Activated CD8-positive, alpha-beta memory T cell treated with anti-CD3 and anti-CD28 coated beads for 48 hours (primary cell): ENCODE results near the gene KDM8.
"Not testable (repeated sequence)": the region's sequence is repeated elsewhere in the genome, so short reads cannot be mapped to it uniquely, and the experiment has no call there.

ENCODE experiments used
- DNase-seq, 3 experiments: peaks; one replicate each; pipeline ENCODE4 v3.0.0-alpha.2; 2020; ENCODE audit warnings: low read depth in 2 of 3, low spot score in 2 of 3

KDM8 gene

DNA sequence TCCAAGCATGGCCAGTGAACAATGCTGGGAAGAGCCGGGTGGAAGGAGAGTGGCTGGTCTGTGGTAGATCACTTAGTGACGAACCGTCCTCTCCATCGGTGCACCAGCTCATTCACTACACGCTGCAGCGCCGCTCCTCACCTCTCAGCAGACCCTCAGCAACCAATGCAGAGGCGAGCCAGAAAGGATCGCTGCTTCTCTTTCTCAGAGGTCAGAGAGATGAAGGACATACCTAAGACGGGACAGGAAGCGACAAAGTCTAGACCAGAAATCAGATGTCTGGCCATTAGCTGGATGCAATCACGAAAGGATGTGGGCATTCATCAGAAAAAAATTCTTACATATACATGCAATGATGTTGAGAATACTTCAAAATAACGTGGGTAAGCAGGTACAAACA lies 38.3 kb downstream of the KDM8 start:
- no peak for DNase-seq

DNA sequence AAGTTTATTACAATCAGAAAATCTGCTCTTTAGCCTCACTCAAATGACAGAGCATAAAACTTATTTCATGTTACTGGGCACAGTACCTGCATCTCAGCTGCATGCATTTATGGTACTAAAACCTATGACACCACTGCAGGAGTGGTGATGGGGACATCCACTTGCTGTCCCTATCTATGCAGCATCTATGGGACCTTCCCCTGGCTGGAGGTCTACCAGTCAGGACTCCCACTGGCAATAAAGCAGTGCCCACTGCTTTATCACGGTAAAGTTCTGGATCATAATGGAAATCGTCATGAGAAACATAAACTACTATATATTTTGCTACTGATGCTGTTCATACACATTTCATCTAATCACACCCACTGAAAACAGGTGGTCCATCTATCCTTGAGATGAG lies 39.1 kb downstream of the KDM8 start:
- DNase-seq, result no peak

DNA sequence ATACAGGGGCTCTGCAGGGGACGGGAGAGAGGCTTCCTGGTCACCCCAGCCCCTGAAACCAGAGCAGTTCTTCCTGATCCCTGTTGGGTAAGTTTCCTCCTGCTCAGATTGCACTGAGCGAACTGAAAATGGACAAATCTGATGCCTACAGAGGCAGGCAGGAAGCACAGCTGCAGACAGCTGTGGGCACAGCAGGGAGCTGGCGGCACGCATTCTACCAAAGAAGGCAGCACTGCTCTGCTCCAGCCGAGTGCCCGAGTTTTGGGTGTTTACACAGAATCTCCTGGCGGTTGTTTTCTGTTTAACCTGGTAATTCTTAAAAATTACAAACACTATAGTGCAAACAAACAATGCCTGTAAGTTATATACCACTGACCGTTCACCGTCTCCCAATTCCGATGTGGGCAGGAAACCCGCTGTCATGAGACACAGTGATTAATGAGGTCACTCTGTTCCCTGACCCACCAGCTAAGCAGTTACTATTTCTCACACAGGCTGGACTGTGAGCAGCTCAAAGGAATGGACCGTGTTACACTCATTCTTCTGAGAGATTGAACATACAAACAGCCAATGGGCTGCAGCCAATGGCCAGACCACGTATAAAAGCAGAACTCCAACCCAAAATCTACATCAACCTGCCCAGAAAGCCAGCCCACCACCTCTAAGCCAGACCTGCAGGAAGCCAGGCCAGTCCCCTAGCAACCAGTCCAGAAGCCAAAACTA lies 39.7 kb downstream of the KDM8 start:
- no peak for DNase-seq

DNA sequence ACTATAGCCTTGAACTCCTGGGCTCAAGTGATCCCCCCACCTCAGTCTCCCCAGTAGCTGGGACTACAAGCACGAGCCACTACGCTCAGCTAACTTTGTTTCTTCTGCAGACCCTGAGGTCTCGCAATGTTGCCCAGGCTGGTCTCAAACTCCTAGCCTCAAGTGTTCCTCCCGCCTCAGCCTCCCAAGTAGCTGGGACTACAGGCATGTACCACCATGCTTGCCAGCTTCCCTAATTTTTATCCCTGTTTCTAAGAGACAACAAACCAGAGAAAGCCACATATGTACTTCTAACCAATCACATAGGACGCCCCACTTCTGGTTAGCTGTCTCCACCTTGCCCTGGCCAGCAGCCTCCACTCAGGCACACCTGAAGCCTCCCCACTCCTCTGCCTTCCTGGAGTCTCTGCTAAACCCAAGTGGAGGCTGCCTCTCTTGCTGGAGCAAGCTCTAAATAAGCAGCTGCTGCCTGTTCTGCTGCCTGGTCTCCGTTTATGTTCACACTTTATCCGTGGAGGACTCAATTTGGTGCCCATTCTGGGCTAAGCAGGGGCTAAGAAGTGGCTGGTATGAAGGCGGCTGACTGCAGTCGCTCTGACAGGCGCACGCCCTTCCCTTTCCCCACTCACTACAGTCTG lies 40.5 kb downstream of the KDM8 start:
- DNase-seq, result no peak

DNA sequence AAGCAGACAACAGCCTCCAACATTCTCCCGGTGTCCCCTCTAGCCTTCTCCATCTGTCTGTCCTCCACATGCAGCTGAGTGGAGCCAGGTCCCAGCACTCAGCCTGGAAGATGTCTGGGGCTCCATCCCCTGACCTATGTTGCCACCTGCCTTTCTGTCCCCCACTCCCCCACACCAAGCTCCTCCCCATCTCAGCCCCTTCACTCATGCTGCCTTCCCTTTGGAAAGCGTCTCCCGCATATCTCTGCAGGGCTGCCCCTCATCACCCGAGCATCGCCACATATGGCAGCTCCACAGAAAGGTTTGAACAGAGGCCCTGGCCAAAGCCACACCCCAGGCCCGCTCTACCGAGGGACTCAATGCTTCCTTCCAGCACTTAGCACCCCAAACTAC lies 41.0 kb downstream of the KDM8 start:
- DNase-seq, result no peak

DNA sequence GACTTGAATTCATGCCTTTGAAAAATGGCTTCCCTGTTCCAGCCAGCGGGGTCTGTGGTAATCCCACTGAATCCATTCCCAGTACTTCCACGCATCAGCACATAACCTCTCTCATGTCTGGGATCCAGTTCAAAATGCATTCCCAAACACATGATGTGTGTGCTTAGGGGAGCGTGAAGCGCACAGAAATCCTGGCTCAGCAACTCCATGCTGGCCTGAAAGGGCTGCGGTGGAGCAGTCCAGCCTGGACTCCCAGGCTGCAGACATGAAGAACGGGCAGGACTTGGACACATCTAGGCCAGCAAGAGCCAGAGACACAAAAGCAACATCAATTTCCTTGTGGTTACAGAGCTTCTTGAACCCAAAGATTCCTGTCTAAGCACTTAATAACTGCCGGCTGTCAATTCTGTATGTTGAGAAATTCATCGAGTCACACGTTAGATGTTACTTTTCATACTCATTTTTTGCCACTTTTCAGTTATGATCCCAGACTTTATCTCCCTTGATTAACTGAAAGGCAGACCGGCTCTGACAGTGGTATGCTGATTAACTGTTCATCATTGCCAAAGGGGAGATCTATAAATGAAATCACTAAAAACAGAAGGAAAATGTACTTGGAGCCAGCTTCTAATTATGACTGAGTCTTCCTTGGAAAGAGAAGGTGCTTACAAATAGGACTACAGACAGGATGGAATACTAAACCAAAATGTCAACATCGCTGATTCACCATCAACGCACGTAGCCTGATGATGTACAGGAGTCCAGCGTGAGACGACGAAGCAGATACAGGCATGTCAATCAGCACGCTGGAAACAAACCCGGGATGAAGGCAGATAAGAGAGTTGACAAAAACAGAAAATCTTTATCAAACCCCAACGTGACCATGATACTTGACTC lies 42.2 kb downstream of the KDM8 start:
- no peak for DNase-seq

DNA sequence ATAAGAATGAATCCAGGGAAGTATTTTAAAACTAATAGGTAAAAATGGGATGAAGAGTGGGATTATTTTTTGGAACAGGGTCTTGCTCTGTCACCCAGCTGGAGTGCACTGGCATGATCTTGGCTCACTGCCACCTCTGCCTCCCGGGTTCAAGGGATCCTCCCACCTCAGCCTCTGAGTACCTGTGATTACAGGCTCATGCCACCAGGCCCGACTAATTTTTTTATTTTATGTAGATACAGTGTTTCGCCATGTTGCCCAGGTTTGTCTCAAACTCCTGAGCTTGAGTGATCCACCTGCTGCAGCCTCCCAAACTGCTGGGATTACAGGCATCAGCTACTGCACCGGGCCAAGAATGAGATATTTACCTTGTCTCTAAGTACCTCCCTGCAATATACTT lies 43.1 kb downstream of the KDM8 start:
- DNase-seq, result no peak

DNA sequence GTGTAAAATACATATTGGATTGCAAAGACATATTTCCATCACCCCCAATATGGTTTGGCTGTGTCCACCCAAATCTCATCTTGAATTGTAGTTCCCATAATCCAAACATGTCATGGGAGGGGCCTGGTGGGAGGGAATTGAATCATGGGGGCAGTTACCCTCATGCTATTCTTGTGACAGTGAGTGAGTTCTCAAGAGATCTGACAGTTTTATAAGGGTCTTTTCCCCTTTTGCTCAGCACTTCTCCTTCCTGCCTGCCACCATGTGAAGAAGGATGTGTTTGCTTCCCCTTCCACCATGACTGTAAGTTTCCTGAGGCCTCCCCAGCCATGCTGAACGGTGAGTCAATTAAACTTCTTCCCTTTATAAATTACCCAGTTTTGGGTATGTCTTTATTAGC lies 43.8 kb downstream of the KDM8 start:
- not testable (repeated sequence) for DNase-seq

DNA sequence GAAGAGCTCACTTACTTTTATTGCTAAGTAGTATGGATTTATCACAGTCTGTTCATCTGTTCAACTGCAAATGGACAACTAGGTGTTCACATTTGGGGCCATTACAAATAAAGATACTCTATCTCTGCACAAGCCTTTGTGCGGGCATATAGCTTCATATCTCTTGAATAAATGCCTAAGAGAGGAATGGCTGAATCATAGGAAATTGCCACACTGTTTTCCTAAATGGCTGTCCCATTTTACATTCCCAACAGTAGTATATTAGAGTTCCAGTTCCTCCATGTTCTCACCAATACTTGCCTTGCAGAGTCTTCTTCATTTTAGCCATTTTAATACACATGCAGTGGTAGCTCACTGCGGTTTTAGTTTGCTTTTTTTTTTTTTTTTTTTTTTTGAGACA lies 44.7 kb downstream of the KDM8 start:
- DNase-seq, result no peak

DNA sequence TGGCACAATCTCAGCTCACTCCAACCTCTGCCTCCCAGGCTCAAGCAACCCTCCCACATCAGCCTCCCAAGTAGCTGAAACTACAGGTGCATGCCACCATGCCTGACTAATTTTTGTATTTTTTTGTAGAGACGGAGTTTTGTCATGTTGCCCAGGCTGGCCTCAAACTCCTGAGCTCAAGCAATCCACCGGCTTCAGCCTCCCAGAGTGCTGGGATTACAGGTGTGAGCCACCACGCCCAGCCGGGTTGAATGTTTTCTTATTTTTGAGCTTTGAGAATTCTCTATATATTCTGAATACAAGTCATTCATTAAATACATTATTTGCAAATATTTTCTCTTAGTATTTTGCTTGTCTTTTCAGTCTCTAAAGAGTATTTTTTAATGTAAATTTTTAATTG lies 45.6 kb downstream of the KDM8 start:
- not testable (repeated sequence) for DNase-seq

DNA sequence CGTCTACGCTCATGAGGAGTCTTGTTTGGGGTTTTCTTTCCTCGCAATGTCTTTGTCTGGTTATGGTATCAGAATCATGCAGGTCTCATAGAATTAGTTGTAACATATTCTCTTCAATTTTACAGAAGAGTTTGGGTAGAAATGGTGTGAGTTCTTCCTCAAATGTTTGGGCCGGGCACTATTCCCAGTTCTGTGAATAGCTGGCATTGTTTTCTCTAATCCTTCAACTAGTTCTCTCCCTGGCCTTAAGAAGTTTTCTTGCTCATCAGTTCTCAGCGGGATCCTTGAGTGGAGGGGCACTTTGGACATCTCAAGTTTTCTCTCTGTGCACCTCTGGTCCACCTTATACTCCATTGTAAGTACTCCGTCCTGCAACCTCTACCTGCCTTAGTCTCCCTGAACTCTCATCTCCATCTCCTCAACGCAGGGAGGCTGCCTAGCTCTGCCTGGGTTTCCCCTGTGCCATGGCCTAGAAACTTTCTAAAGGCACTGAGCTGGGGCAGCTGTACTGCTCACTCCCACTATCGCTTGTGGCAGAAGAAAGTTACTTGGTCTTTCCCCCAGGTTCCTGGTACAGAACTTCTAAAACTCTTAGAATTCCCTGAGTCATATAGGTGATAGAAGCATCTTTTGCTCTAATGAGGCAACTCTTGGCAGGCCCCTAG lies 48.3 kb downstream of the KDM8 start:
- DNase-seq, result no peak

DNA sequence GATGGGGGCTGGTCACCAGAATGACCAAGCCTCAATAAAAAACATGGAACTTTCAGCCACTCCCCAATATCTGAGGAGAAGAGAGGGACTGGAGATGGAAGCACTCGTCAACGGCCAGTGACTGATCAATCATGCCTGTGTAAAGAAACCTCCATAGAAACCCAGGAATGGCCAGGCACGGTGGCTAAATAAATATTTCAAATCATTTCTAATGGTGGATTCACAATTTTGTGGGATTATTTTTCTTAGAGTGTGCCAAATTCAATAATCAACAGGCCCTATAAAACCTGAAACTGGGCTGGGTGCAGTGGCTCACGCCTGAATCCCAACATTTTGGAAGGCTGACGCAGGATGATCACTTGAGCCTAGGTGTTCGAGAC lies 48.9 kb downstream of the KDM8 start:
- DNase-seq, result no peak

DNA sequence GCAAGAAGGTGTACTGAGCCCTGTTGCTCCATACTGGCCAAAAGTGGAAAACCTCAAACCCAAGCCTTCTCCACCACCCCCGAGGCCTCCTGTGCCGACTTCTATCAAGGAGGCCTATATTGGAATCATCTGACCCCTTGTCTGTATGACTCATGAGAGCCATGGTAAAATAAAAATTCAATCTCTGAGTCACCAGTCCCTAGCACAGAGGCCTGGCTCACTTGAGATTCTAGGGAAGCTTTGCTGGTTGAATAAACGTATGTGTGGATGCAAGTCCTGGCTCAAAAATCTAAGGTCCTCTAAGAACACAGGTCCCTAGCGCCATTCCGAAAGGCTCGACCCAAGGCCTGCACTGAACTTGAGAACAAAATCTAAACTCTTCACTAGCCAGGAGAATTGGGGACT lies 50.2 kb downstream of the KDM8 start:
- DNase-seq, result no peak

DNA sequence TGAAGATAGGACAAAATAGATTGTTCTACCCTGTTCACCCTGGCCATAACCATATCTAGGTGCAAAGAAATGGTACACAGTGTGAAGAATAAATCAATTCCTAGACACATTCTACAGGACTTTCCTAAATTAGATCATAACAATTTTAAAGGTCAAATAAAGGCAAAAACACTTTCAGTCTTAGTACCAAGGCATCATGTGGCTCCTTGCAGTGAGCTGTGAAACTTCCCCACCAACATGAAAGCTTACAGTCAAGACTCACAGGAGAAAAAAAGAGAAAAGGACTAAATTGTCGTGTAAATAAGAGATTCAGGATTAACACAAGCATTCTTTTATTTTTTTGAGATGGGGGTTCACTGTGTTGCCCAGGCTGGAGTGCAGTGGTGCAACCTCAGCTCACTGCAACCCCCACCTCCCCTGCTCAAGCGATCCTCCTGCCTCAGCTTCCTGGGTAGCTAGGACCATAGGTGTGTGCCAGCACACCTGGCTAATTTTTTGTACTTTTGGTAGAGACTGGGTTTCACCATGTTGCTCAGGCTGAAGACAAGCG lies 51.0 kb downstream of the KDM8 start:
- no peak for DNase-seq

DNA sequence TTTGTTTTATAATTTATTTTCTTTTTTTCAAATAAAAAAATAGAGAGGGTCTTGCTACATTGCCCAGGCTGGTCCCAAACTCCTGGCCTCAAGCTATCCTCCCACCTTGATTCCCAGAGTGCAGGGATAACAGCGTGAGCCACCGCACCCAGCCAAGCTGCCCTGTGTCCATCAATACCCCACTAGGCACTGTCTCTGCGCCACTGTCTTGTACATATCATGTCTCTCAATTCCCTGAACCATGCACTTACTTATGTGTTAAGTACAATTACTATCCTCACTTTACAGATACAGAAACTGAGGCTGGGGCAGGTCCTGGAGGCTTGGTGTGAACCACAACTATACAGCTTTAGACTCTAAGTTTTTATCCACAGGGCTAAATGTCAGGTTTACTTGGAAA lies 53.5 kb downstream of the KDM8 start:
- DNase-seq, result no peak

DNA sequence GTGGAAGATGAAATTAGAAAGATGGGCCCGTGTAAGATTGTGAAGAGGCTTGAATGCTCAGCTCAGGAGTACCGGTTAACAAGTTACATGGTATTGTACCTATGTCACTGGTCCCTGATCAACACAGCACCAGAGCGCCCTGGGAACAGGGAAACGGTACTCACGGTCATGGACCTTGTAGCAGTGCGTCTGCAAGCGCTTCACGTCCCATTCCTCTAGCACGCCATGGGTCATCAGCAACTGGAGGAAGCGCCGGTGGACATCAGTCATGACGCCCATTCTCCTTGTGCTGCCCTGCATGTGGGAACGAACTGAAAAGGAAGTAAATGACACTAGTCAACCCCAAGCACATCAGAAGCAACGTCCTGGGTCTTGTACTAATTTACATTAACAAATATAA lies 53.9 kb downstream of the KDM8 start:
- DNase-seq, result no peak

DNA sequence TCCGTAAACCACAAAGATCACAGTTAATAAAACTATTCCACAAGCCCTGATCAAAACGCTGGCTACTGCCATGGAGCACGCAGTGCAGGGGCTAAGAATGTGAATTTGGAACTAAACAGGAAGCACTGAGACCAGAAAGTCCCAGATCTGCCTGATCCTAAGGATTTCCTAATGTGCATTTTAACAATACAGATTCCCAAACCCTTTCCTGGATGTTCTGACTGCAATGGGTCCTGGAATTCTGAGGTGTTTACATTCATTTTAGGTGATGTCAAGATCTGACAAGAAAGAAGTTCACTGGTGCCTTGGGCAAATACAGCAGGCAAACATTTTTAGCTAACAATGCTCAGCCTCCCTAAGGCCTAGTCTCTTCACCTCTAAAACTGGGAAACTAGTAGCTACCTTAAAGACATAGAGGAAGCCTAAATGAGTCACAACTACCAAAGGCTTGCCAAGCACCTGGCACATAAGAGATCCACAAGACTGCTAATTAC lies 55.0 kb downstream of the KDM8 start:
- no peak for DNase-seq

DNA sequence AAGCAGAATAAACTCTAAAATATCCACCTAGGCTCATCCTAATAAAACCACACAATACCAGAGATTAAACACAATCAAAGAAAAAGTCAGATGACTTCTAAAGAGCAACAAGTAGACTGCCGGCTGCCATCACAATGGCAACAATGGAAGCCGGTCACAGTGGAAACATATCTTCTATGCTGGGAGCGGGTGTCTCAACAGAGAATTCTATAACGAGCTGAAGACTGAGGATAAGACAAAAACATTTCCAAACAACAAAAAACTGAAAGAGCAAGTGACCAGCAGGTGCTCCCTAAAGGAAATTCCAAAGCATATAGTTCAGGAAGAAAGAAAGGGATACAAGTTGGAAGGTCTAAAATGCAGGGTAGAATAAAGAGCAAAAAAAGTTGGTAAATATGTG lies 56.4 kb downstream of the KDM8 start:
- no peak for DNase-seq

DNA sequence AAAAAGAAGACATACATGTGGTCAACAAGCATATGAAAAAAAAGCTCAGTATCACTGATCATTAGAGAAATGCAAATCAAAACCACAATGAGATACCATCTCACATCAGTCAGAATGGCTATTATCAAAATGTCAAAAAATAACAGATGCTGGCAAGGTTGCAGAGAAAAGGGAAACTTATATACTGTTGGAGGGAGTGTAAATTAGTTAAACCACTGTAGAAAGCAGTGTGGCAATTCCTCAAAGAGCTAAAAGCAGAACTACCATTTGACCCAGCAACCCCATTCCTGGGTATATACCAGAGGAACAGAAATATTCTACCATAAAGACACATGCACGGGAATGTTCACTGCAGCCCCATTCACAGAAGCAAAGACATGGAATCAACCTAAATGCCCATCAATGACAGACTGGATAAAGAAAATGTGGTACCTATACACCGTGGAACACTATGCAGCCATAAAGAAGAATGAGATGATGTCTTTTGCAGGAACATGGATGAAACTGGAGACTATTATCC lies 59.6 kb downstream of the KDM8 start:
- DNase-seq, result not testable (repeated sequence)

DNA sequence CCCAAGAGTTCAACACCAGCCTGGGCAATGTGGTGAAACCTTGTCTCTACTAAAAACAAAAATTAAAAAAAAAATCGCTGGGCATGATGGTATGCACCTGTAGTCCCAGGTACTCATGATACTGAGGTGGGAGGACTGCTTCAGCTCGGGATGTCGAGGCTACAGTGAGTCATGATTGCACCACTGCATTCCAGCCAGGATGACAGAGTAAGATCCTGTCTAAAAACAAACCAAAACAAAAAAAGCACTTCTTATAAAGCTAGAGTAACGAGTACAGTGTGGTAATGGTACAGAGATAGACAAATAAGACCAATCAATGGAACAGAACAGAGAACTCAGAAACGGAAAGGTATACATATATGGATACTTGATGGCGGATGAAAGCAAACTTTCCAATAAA lies 60.8 kb downstream of the KDM8 start:
- DNase-seq, result no peak

DNA sequence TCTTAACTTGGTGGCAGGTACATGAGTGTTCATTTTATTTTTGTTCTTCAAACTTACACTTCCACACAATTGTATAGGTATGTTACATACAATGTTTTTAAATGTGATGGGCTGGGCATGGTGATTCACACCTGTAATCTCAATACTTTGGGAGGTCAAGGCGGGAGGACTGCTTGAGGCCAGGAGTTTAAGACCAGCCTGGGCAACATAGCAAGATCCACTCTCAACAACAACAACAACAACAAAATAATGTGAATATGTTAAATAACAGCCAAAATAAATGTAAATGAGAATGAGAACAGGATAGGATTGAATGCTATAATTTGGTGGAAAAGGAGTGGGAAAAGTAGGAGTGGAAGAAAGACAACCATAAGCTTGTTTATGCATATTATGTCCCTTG lies 62.7 kb downstream of the KDM8 start:
- DNase-seq, result no peak
